Ascending aorta (tissue), 2 donors: ENCODE results near the gene PIWIL1. TPM values are rescaled to one million over a fixed set of nuclear protein-coding genes. Genes with fewer than 3 reads are reported as not detected.

Experiments
- DNase-seq, 2 donors: peaks; one replicate each; pipeline ENCODE4 v3.0.0-alpha.2; 2019; ENCODE audit warnings: low spot score in 2 of 2
- H3K27ac ChIP-seq, 2 donors: fragments of 200-600 bp; sonication (generic); one replicate each; pipeline ENCODE4 v1.5.1; 2016 to 2017; ENCODE audit warnings: mild to moderate bottlenecking in 1 of 2
- H3K27me3 ChIP-seq: fragments of 200-600 bp; sonication (generic); one replicate; pipeline ENCODE4 v1.5.1; 2017
- H3K36me3 ChIP-seq, 2 donors: fragments of 200-600 bp; sonication (generic); one replicate each; pipeline ENCODE4 v1.5.1; 2016
- H3K4me1 ChIP-seq, 2 donors: fragments of 200-600 bp; sonication (generic); one replicate each; pipeline ENCODE4 v1.5.1; 2016 to 2017; ENCODE audit warnings: mild to moderate bottlenecking in 1 of 2
- H3K4me3 ChIP-seq, 2 donors: fragments of 200-600 bp; sonication (generic); one replicate each; pipeline ENCODE4 v1.5.1; 2016 to 2017; ENCODE audit warnings: mild to moderate bottlenecking in 1 of 2
- H3K9me3 ChIP-seq, 2 donors: fragments of 200-600 bp; sonication (generic); one replicate each; pipeline ENCODE4 v1.5.1; 2016
- CTCF ChIP-seq, 3 experiments: fragments of 200-600 bp in 2 of 3; fragments of 450-650 bp in 1 of 3; sonication (generic) in 2 of 3; IDR thresholded peaks; one replicate each; pipeline ENCODE4 v1.5.1; 2016 to 2019; ENCODE audit warnings: antibody characterized with exemption in 3 of 3, mild to moderate bottlenecking in 1 of 3, moderate library complexity in 1 of 3
- intact Hi-C: fragments of 100-400 bp; cut with DNase I; formaldehyde crosslinking; loops from one replicate; pipeline ENCODE4 v1.15.1; 2023
- total RNA-seq: library from RNA; depleted of rRNA; stranded (reverse); fragments of >200 nt; gene quantifications from one replicate; pipeline ENCODE4 v1.1.0, GENCODE V29; 2016

PIWIL1 gene
- total RNA-seq, 1 donor from 2014 or later: not detected

DNA sequence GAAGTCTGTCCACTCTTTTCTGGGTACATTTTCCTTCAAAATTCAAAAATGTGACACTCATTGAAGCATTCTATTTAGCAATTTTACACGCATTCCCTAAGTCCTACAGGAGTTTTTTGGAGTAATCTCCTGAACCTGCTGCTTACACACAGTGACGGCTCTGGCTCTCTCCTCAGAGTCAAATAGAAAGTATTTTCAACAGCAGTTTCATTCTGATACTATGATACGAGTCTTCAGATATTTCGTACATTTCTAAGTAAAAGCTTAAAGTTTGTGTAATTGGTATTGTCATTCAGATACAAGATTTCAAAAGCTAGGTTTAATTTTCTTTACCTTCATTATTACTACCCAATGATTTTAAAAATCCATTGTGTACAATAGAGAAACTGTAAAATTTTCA lies 36.4 kb downstream of the PIWIL1 start:
- TF ChIP-seq CTCF (IDR thresholded peaks at IDR 0.05): no peak

DNA sequence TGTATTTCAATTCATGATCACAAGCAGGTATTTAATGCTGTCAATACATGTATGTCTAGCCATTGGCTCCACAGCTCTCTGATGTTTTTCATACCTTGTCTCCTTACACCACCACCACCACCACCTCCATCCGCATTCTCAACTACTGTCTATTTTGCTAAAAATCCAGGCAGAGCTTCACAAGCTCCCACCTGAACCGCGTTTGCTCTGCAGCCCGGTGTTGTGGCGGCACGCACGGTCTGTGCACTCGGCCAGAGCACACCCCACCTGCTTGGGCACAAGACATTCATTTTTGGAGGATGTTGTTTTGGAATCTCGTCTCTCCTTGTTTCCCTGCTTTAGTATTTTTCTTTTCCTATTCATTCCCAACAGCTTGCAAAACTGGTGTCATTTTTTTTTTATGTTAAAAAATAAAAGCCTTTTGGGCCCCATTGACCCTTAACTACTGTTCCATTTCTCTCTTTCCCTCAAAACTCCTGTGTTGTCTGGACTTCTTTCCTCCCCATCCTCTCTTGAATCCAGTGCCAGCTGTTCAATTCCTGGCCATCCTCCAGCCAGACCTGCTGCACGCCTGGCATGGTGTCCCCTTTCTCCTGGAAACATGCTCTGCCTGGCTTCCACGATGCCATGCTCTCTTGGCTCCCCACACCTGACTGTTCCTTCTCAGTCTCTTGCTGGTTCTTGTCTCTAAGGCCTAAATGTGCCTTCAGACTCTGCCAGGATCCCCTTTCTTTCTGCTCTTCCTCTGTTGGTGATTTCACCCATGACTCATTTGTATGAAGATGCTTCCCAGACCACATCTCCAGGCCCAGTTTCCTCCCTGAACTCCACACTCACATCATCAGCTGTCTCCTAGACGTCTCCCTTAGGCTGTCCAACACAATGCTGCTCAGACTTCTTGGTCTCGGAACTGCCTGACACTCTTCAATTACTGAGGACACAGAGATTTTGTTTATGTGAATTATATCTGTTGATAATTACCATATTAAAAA lies 37.9 kb downstream of the PIWIL1 start:
- H3K9me3 ChIP-seq: no peaks in the 10 kb centered on the region
- no peak for TF ChIP-seq CTCF (IDR thresholded peaks at IDR 0.05)
- no peak overlapping the region for H3K27ac ChIP-seq
- no peaks in the 10 kb centered on the region for H3K27me3 ChIP-seq
- DNase-seq: no peak
- H3K36me3 ChIP-seq: no peaks in the 10 kb centered on the region
- intact Hi-C loops: no loop called here
- H3K4me1 ChIP-seq: no peaks in the 10 kb centered on the region
- H3K4me3 ChIP-seq: no peak overlapping the region

More for the DNA sequence above, 36.4 kb downstream of the PIWIL1 start:
- no peak overlapping the region for H3K27ac ChIP-seq
- no peaks in the 10 kb centered on the region for H3K36me3 ChIP-seq
- no peak for DNase-seq
- H3K4me1 ChIP-seq: no peaks in the 10 kb centered on the region
- H3K4me3 ChIP-seq: no peak overlapping the region
- H3K9me3 ChIP-seq: no peaks in the 10 kb centered on the region
- H3K27me3 ChIP-seq: no peaks in the 10 kb centered on the region
- intact Hi-C loops: no loop called here

DNA sequence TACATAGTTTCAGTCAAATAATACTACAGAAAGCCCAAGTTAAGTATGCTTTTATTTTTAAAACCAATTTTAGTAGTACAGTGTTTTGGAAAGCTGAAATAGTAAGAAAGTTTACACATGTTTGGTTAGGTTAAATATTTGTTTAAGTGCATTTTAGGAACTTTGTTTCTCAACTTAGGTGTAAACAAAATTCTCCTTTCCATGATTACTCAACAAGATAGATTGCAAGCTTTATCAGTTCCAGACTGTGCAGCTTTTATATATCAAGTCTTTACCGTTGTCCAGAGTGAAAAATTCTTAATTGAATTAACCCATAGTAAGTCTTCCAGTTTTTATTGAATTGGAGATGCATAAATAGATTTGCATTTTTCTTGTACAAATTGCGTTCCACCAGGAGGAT lies 45.1 kb downstream of the PIWIL1 start:
- no peak for TF ChIP-seq CTCF (IDR thresholded peaks at IDR 0.05)
- Histone ChIP-seq H3K4me3 (no peak overlapping the region), H3K4me1 (no peaks in the 10 kb centered on the region), H3K27ac (no peak overlapping the region), H3K9me3 (no peaks in the 10 kb centered on the region), H3K27me3 (no peaks in the 10 kb centered on the region), H3K36me3 (no peaks in the 10 kb centered on the region)
- intact Hi-C loops: no loop called here
- DNase-seq: no peak

DNA sequence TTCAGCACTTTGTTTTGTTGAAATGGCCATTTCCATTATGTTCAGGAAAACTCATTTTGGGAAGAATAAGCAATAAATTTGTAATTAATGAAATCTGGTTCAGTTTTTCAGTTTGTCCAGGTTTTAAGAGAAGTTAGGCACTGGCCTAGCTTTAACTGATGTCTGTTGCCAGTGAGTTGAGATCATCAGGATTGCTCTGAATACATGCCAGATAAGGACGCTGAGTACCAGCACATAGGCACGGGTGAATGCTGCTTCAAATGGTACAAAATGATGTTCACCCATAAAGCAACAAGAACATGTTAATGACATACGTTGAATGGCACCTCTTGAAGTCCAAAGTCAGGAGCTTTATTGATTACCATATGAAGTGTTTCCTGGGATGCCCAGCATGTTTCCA lies 46.5 kb downstream of the PIWIL1 start:
- H3K9me3 ChIP-seq: no peaks in the 10 kb centered on the region
- intact Hi-C loops: no loop called here

DNA sequence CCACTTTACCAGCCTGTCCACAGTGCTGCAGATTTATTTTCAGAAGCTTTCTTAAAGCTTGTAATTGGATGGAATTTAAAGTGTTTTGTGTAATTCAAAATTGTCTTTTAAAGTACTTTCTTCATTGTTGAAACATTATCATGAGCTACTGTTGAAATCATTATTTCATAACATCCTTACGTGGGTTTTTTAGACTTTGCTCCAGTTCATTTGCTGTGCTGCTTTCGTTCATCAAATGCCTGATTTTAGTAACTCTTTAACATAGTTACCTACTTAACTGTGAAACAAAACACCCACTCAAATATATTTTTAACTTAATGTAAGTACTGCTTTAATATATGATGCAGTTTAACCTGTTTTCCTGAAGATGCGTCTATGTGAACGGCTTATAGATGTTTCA lies 47.5 kb downstream of the PIWIL1 start:
- Histone ChIP-seq H3K4me3 (no peak overlapping the region), H3K27ac (no peak overlapping the region), H3K27me3 (no peaks in the 10 kb centered on the region), H3K9me3 (no peaks in the 10 kb centered on the region), H3K36me3 (no peaks in the 10 kb centered on the region), H3K4me1 (no peaks in the 10 kb centered on the region)
- no peak for TF ChIP-seq CTCF (IDR thresholded peaks at IDR 0.05)
- DNase-seq: no peak
- intact Hi-C loops: no loop called here

More for the DNA sequence above, 46.5 kb downstream of the PIWIL1 start:
- Histone ChIP-seq H3K4me3 (no peak overlapping the region), H3K27me3 (no peaks in the 10 kb centered on the region), H3K27ac (no peak overlapping the region), H3K36me3 (no peaks in the 10 kb centered on the region), H3K4me1 (no peaks in the 10 kb centered on the region)
- DNase-seq: no peak
- TF ChIP-seq CTCF (IDR thresholded peaks at IDR 0.05): no peak
